HepG2 (cell line): ENCODE measurements around the gene AMHR2. TPM values are rescaled to one million over a fixed set of nuclear protein-coding genes. Genes with fewer than 3 reads are reported as not detected.
A peak's percentile ranks its signal among the peaks of the same experiment; 100 is the strongest.

Experiments used
- ARID4A ChIP-seq: sonication (generic); formaldehyde crosslinking; IDR thresholded peaks from 2 replicates; pipeline ENCODE4 v1.5.0; 2020; ENCODE audit warnings: mild to moderate bottlenecking, missing genetic modification reagents, borderline replicate concordance
- CAMTA2 ChIP-seq: sonication (generic); formaldehyde crosslinking; IDR thresholded peaks from 2 replicates; pipeline ENCODE4 v1.4.0; 2020; ENCODE audit warnings: mild to moderate bottlenecking, missing genetic modification reagents, borderline replicate concordance
- CEBPZ ChIP-seq: IDR thresholded peaks from 2 replicates; pipeline ENCODE4 v1.6.1; 2012; ENCODE audit warnings: low read length, improper control_type of control experiment
- KLF16 ChIP-seq, 2 experiments: sonication (generic) in 1 of 2; formaldehyde crosslinking in 1 of 2; IDR thresholded peaks; 2 replicates each; pipeline versions ENCODE4 v1.6.1 to v1.8.0; 2016 to 2023; ENCODE audit warnings: missing genetic modification reagents in 2 of 2, missing compliant biosample characterization in 1 of 2
- NR3C1 ChIP-seq: sonication (generic); formaldehyde crosslinking; IDR thresholded peaks from 2 replicates; pipeline ENCODE4 v1.4.0; 2020; ENCODE audit warnings: missing genetic modification reagents
- PCBP2 ChIP-seq: fragments of 200-400 bp; formaldehyde crosslinking; optimal IDR thresholded peaks from 2 replicates; pipeline ENCODE3; 2018; ENCODE audit warnings: low read length, low read depth; ENCODE audit not compliant: poor library complexity, severe bottlenecking
- RBAK ChIP-seq: sonication (generic); formaldehyde crosslinking; IDR thresholded peaks from 2 replicates; pipeline ENCODE4 v1.5.1; 2020; ENCODE audit warnings: mild to moderate bottlenecking, missing genetic modification reagents
- TCF12 ChIP-seq, 2 experiments: fragments of 450-650 bp in 1 of 2; sonication (generic) in 1 of 2; formaldehyde crosslinking in 1 of 2; IDR thresholded peaks; 2 replicates each; pipeline versions ENCODE4 v1.6.1 to v1.8.0; 2017 to 2022; ENCODE audit warnings: antibody characterized with exemption in 1 of 2, mild to moderate bottlenecking in 1 of 2, missing genetic modification reagents in 1 of 2, moderate library complexity in 1 of 2
- TCF7L2 ChIP-seq: IDR thresholded peaks from 2 replicates; pipeline ENCODE4 v1.6.1; 2011; ENCODE audit warnings: mild to moderate bottlenecking, low read depth, low read length, moderate library complexity
- TFAP4 ChIP-seq: sonication (generic); IDR thresholded peaks from 2 replicates; pipeline ENCODE4 v1.6.1; 2016; ENCODE audit warnings: low read depth, borderline replicate concordance
- ZFP36 ChIP-seq: fragments of 150-350 bp; IDR thresholded peaks from 2 replicates; pipeline ENCODE4 v1.6.1; 2018; ENCODE audit warnings: borderline replicate concordance, low read length, low read depth; ENCODE audit not compliant: partially characterized antibody
- ZFYVE20 ChIP-seq: sonication (generic); formaldehyde crosslinking; IDR thresholded peaks from 2 replicates; pipeline ENCODE4 v1.8.0; 2023; ENCODE audit warnings: low read depth, mild to moderate bottlenecking, moderate library complexity, missing genetic modification reagents, borderline replicate concordance
- ZNF337 ChIP-seq: sonication (generic); formaldehyde crosslinking; IDR thresholded peaks from 2 replicates; pipeline ENCODE4 v1.5.1; 2020; ENCODE audit warnings: missing genetic modification reagents, low read depth, mild to moderate bottlenecking, borderline replicate concordance
- ZNF580 ChIP-seq: IDR thresholded peaks from 2 replicates; pipeline ENCODE4 v1.6.1; 2016; ENCODE audit warnings: low read depth, borderline replicate concordance
- ZSCAN20 ChIP-seq: sonication (generic); formaldehyde crosslinking; IDR thresholded peaks from 2 replicates; pipeline ENCODE4 v1.4.0; 2020; ENCODE audit warnings: missing genetic modification reagents, mild to moderate bottlenecking, borderline replicate concordance
- polyA plus RNA-seq, 8 experiments: library from polyadenylated mRNA; depleted of rRNA in 3 of 8; stranded (reverse) in 7 of 8; unstranded in 1 of 8; fragments of >200 nt; fragmentation: Illumina TruSeq in 4 of 8; extraction: Trizol in 4 of 8; gene quantifications; 2 replicates each; pipeline versions ENCODE4 v1.2.1 to v1.2.3, GENCODE V29; 2011 to 2016; ENCODE audit warnings: low read depth in 4 of 8, missing spikeins in 1 of 8, mixed read lengths in 1 of 8; ENCODE audit not compliant: insufficient read depth in 1 of 8
- total RNA-seq, 5 experiments: library from RNA; depleted of rRNA; stranded (reverse); fragments of >200 nt; fragmentation: Illumina TruSeq; extraction: Trizol; gene quantifications; 2 replicates each; pipeline ENCODE4 v1.2.3, GENCODE V29; 2016; ENCODE audit warnings: low read depth in 1 of 5
- TF ChIP-seq, protein P1 (sequence below): sonication (generic); formaldehyde crosslinking; IDR thresholded peaks from 2 replicates; pipeline ENCODE4 v1.5.1; 2020; ENCODE audit warnings: missing genetic modification reagents, mild to moderate bottlenecking, borderline replicate concordance

Gene AMHR2
- total and polyA plus RNA-seq, 2 of the 13 experiments (the other 11 are each of a cell fraction or from before 2014, with no cell fraction given), result 0.24 to 0.58 TPM

DNA sequence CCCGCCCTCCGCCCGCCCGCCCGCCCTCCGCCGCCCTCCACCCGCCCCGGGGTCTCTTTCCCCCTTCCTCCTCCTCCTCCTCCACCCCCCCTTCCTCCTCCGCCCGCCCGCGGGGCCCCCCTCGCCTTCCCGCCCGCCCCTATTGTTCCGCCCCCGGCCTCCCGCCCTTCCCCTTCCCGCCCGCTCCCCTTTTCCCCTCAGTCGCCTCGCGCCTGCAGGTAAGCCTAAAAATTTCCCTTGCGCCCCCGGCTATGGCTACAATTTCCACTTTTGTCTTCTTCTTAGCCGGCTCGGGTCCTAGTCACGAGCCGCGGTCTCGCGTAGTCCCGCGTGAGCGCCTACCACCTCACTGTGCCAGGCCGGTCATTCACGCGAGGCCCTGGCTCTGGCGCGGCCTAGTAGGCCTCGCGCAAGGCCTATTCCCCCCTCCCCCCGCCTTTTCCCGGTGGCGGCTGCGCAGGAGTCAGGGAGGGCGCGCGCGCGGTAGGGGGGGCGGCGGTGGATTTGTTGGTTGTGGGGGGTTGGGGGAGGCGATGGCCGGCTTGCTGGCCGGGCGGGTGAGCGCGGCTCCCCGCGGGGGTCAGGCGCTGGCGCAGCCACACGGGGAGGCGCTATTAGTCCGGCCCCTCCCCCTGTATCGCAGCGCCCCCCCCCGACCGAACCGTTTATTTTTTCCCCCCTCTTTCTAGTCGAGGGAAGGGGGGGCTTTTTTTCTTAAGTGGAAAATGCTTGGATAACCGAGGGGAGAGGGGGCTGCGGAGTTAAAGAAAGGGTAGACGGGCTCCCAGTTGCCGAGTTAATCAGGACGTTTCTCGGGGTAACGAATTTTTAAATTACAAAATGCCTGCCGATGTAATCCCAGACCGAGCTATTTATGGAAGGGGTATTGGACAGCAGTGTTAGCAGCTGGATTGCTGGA lies 28.8 kb downstream of the AMHR2 start (continued):
- no peak for TF ChIP-seq CEBPZ
- TF ChIP-seq ARID4A (CRISPR knock-in tag), result peak; percentile 57; the same call in 1 of the 2 replicates
- no peak for TF ChIP-seq PCBP2
- no peak for TF ChIP-seq ZNF337
- TF ChIP-seq ZNF580, result no peak
- TF ChIP-seq RBAK (CRISPR knock-in tag), result no peak
- no peak for TF ChIP-seq CAMTA2 (CRISPR knock-in tag)
- TF ChIP-seq TCF7L2, result no peak
- no peak for TF ChIP-seq TFAP4
- no peak for TF ChIP-seq NR3C1 (CRISPR knock-in tag)
- TF ChIP-seq TCF12 (IDR thresholded peaks at IDR 0.05), result no peak
- no peak for TF ChIP-seq TCF12 (CRISPR knock-in tag; IDR thresholded peaks at IDR 0.05)
- no peak for TF ChIP-seq KLF16 (CRISPR knock-in tag; IDR thresholded peaks at IDR 0.05)
- no peak for TF ChIP-seq ZFYVE20 (CRISPR knock-in tag)
- no peak for TF ChIP-seq ZFP36
- TF ChIP-seq, protein P1, sequence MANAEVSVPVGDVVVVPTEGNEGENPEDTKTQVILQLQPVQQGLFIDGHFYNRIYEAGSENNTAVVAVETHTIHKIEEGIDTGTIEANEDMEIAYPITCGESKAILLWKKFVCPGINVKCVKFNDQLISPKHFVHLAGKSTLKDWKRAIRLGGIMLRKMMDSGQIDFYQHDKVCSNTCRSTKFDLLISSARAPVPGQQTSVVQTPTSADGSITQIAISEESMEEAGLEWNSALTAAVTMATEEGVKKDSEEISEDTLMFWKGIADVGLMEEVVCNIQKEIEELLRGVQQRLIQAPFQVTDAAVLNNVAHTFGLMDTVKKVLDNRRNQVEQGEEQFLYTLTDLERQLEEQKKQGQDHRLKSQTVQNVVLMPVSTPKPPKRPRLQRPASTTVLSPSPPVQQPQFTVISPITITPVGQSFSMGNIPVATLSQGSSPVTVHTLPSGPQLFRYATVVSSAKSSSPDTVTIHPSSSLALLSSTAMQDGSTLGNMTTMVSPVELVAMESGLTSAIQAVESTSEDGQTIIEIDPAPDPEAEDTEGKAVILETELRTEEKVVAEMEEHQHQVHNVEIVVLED (CRISPR knock-in tag), result no peak
- no peak for TF ChIP-seq ZSCAN20 (CRISPR knock-in tag)
